OCI-LY3 (cell line): Measurements from ENCODE around the gene ZNF423.

ENCODE experiments used
- H2AFZ ChIP-seq: fragments of 200-600, 300-600 bp; shearing (Covaris generic); 2 replicates; pipeline ENCODE4 v1.6.0; 2014; ENCODE audit warnings: antibody characterized with exemption, low read depth, low read length
- H3K27ac ChIP-seq: fragments of 200-600, 300-600 bp; sonication (generic); 2 replicates; pipeline ENCODE4 v1.5.1; 2014; ENCODE audit warnings: mild to moderate bottlenecking, low read length, moderate library complexity, mixed read lengths
- H3K27me3 ChIP-seq: fragments of 200-600, 300-600 bp; sonication (generic); 2 replicates; pipeline ENCODE4 v1.6.1; 2014; ENCODE audit warnings: low read depth, low read length, mixed read lengths
- H3K36me3 ChIP-seq: fragments of 200-600, 300-600 bp; sonication (generic); replicated peaks from 2 replicates; pipeline ENCODE3; 2014; ENCODE audit warnings: low read depth, low read length, mixed read lengths
- H3K4me1 ChIP-seq: fragments of 300-600, 200-600 bp; sonication (generic); 2 replicates; pipeline ENCODE4 v1.6.1; 2014; ENCODE audit warnings: low read length, mixed read lengths
- H3K4me2 ChIP-seq: fragments of 200-600, 300-600 bp; sonication (generic); 2 replicates; pipeline ENCODE4 v1.6.1; 2014; ENCODE audit warnings: low read length, mixed read lengths
- H3K4me3 ChIP-seq: fragments of 300-600, 200-600 bp; sonication (generic); 2 replicates; pipeline ENCODE4 v1.5.1; 2014; ENCODE audit warnings: antibody characterized with exemption, mild to moderate bottlenecking, low read length, moderate library complexity
- H3K79me2 ChIP-seq: fragments of 300-600, 200-600 bp; shearing (Covaris generic); 2 replicates; pipeline ENCODE4 v1.6.1; 2014; ENCODE audit warnings: mild to moderate bottlenecking, low read length, mixed read lengths
- H3K9ac ChIP-seq: fragments of 300-600, 200-600 bp; shearing (Covaris generic); 2 replicates; pipeline ENCODE4 v1.6.0; 2014; ENCODE audit warnings: mild to moderate bottlenecking, low read length, moderate library complexity
- H3K9me3 ChIP-seq: fragments of 200-600, 300-600 bp; shearing (Covaris generic); 2 replicates; pipeline ENCODE4 v1.6.1; 2014; ENCODE audit warnings: low read length, mixed read lengths; ENCODE audit not compliant: insufficient read depth
- H4K20me1 ChIP-seq: fragments of 200-600, 300-600 bp; sonication (generic); 2 replicates; pipeline ENCODE4 v1.6.1; 2016; ENCODE audit warnings: low read length, mixed read lengths; ENCODE audit not compliant: insufficient read depth
- CTCF ChIP-seq: fragments of 200-600, 300-600 bp; sonication (generic); IDR thresholded peaks from 2 replicates; pipeline ENCODE4 v1.5.1; 2014; ENCODE audit warnings: antibody characterized with exemption, low read length, low read depth
- EZH2phosphoT487 ChIP-seq: fragments of 200-600 bp; shearing (Covaris generic); IDR thresholded peaks from 2 replicates; pipeline ENCODE4 v1.6.1; 2018; ENCODE audit warnings: antibody characterized with exemption, mixed run types, low read depth

ZNF423 gene

GRCh38 chr16:49743203-49743464, 112.8 kb downstream of the ZNF423 start:
- no peaks in the 10 kb centered on the region for H3K79me2 ChIP-seq
- no peak overlapping the region for H3K4me3 ChIP-seq
- H3K4me2 ChIP-seq: no peak overlapping the region
- no peak for TF ChIP-seq EZH2phosphoT487
- TF ChIP-seq CTCF: no peak
- H4K20me1 ChIP-seq: no peaks in the 10 kb centered on the region
- H3K27me3 ChIP-seq: peaks cover 16% of the 10 kb centered on the region
- no peak overlapping the region for H3K9ac ChIP-seq
- H3K27ac ChIP-seq: no peak overlapping the region
- H3K36me3 ChIP-seq: no peaks in the 10 kb centered on the region
- no peaks in the 10 kb centered on the region for H3K9me3 ChIP-seq
- H3K4me1 ChIP-seq: no peaks in the 10 kb centered on the region
- H2AFZ ChIP-seq: no peak overlapping the region

DNA sequence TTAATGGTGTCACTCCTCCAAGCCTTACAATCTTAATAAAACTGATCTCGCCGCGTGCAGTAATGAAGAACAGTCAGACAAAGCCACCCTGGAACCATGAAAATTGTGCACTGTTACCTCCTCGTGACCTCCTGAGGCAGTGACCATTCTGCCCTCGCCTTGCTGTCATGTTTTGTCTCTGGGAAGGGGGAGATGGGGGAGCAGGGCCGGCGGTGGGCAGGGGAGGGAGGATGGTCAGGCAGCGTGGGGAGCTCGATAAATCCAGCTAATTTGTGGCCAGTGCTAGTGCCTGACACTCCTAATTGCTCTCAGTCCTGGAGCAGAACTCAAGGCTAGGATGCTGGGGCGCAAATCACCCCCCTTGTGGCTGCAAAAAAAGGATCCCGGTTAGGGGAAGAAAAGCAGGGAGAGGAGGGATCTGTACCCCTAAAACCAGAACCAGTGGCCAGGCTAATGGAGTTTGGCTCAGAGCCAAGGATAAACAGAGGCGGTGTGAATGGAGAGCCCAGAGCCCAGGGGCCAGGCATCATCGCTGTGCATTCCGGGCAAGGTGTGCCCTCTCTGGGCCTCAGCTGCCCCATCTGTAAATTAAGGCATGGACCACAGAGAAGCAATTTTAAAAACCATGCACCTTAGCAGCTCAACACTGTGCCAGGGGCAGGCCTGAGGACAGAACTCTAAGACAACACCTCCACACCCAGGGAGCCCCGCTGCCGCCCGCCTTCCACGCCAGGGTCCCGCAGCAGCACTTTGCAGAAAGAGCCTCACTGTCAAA, 113.3 kb downstream of the ZNF423 start:
- Histone ChIP-seq H3K9me3 (no peaks in the 10 kb centered on the region), H4K20me1 (no peaks in the 10 kb centered on the region), H3K4me3 (no peak overlapping the region), H2AFZ (no peak overlapping the region), H3K79me2 (no peaks in the 10 kb centered on the region), H3K27ac (no peak overlapping the region), H3K4me2 (no peak overlapping the region), H3K27me3 (peaks cover 13% of the 10 kb centered on the region), H3K36me3 (no peaks in the 10 kb centered on the region), H3K9ac (no peak overlapping the region), H3K4me1 (no peaks in the 10 kb centered on the region)
- TF ChIP-seq EZH2phosphoT487: no peak
- no peak for TF ChIP-seq CTCF

DNA sequence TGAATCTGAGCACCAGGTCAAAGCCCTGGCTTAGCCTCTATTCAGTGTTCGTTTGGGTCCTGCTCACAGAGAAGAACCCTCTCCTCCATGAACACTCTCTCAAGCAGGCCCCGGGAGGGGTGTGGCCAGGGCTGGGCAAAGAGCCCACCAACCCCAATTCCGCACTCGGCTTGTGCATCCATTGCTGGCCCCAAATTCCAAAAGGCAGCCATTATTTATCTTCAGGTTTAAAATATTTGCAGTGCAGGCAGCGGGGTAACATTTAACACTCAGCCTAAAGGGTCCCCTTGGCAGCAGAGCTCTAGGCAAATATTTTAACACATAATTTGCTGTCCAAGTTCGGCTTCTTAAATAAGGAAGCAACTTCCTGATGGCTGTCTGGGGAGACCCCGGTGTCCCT, 115.7 kb downstream of the ZNF423 start:
- no peaks in the 10 kb centered on the region for H3K4me1 ChIP-seq
- H3K27ac ChIP-seq: no peak overlapping the region
- no peak overlapping the region for H3K4me3 ChIP-seq
- no peak overlapping the region for H3K4me2 ChIP-seq
- H3K9me3 ChIP-seq: no peaks in the 10 kb centered on the region
- no peak overlapping the region for H2AFZ ChIP-seq
- no peaks in the 10 kb centered on the region for H3K36me3 ChIP-seq
- H4K20me1 ChIP-seq: no peaks in the 10 kb centered on the region
- TF ChIP-seq EZH2phosphoT487: no peak
- TF ChIP-seq CTCF: no peak
- H3K9ac ChIP-seq: no peak overlapping the region
- H3K79me2 ChIP-seq: no peaks in the 10 kb centered on the region
- peaks cover 10% of the 10 kb centered on the region for H3K27me3 ChIP-seq

GRCh38 chr16:49739381-49739780, 116.5 kb downstream of the ZNF423 start:
- Histone ChIP-seq H3K4me2 (no peak overlapping the region), H3K79me2 (no peaks in the 10 kb centered on the region), H3K9me3 (no peaks in the 10 kb centered on the region), H2AFZ (no peak overlapping the region), H3K9ac (no peak overlapping the region), H3K27me3 (peaks cover 3% of the 10 kb centered on the region), H4K20me1 (no peaks in the 10 kb centered on the region), H3K4me1 (no peaks in the 10 kb centered on the region), H3K36me3 (no peaks in the 10 kb centered on the region), H3K4me3 (no peak overlapping the region), H3K27ac (no peak overlapping the region)
- no peak for TF ChIP-seq EZH2phosphoT487
- TF ChIP-seq CTCF: no peak
